Posterior cingulate gyrus (tissue), 11 donors: ENCODE measurements around the gene NDST1.

Experiments
- DNase-seq, 10 donors: peaks; one replicate each; pipeline versions ENCODE4 v3.0.0 to v3.0.0-alpha.2; 2020 to 2021; ENCODE audit warnings: mixed read lengths in 3 of 10
- intact Hi-C: fragments of 100-400 bp; cut with DNase I; formaldehyde crosslinking; loops from one replicate; pipeline ENCODE4 v1.15.1; 2023

Gene NDST1

GRCh38 chr5:150538007-150538917, 30.3 kb downstream of the NDST1 start:
- DNase-seq = peak in 3 of 10 donors; percentile 57 to 70 (median 60)
- intact Hi-C loops = no loop called here

- intact Hi-C loops = no loop called here
- peak in 3 of 10 donors; percentile 23 to 48 (median 37) for DNase-seq
These were observed 31.3 kb downstream of the NDST1 start for GRCh38 chr5:150539206-150539605.

GRCh38 chr5:150540042-150540441, 32.1 kb downstream of the NDST1 start:
- intact Hi-C loops = loop anchor here (5.0 kb wide), 1 partner anchor 53 kb away; no protein-coding TSS in a partner anchor
- DNase-seq = peak in 2 of 10 donors; percentile 59 to 66

- DNase-seq = peak in 2 of 10 donors; percentile 24 to 25
- intact Hi-C loops = loop anchor here (5.0 kb wide), 1 partner anchor 54 kb away; no protein-coding TSS in a partner anchor
These were observed 32.9 kb downstream of the NDST1 start for GRCh38 chr5:150540615-150541396.

DNA sequence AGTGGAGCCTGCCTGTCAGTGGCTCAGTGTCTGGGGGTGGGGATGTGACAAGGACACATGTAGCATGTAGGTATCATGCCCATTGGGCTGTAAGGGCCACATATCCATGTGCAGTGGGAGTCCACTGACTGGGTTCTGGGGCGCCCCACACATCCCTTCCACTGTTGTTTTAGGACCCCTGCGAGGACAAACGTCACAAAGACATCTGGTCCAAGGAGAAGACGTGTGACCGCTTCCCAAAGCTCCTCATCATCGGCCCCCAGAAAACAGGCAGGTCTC, 33.4 kb downstream of the NDST1 start:
- intact Hi-C loops = loop anchor here (5.0 kb wide), 1 partner anchor 54 kb away; no protein-coding TSS in a partner anchor
- peak in 2 of 10 donors; percentile 27 to 38 for DNase-seq

DNA sequence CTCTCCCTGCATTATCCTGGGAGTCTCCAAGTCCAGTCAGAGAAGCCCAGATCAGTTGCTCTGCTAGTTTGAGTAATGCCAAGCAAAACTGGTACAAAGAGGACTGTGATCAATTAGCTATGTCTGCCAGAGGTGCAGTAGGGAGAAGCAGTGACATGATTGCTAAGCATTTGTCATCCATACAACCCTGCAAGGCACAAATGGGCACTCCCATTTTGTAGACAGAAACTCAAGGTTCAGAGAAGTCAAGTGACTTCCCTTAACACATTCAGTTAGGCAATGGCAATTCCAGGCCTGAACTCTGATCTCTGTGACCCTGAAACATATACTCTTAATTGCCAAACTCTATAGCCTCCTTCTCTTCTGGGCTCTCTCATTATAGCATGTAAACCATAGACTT, 34.0 kb downstream of the NDST1 start:
- DNase-seq = no peak
- intact Hi-C loops = loop anchor here (5.0 kb wide), 1 partner anchor 55 kb away; no protein-coding TSS in a partner anchor

DNA sequence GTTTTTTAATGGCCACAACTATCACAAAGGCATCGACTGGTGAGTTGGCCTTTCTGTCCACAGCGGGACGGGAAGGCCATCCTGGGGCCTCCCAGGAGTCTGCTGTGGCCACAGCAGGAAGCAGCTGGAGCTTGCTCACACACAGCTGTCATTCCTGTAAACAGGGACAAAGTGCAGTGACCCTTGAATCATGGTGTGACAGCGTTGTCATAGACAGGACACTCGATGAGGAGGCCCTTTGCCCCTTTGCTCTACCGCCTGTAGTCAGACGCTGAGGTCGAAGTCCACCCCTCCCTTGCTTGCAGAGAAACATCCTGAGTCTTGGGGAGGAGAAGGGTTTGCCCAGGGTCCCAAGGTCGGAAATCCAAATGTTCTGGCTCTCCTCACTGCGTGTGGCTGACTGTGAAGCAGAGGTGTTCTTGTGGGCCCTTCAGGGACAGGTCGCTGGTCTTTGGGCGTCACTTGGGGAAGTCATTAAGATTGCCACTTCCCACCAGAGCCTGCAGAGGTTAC, 35.1 kb downstream of the NDST1 start:
- DNase-seq = peak in 2 of 10 donors; percentile 14 to 32
- intact Hi-C loops = loop anchor here (5.0 kb wide), 1 partner anchor 56 kb away; no protein-coding TSS in a partner anchor

GRCh38 chr5:150544611-150545219, 36.8 kb downstream of the NDST1 start:
- peak in 9 of 10 donors; percentile 50 to 95 (median 69) for DNase-seq
- intact Hi-C loops = loop anchor here (1.0 to 5.0 kb wide), 2 partner anchors 57 to 85 kb away; no protein-coding TSS in a partner anchor

DNA sequence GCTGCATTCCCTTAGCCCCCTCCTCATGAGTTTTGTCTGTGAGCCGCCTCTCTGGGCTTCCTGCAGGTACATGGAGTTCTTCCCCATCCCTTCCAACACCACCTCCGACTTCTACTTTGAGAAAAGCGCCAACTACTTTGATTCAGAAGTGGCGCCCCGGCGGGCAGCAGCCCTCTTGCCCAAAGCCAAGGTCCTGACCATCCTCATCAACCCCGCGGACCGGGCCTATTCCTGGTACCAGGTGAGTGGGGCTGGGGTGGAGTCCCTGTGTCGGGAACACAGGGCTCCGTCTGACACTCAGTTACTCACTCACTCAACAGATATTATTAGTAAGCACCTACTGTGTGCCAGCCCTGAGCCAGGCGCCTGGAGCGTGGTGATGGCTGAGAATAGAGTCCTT, 37.3 kb downstream of the NDST1 start:
- intact Hi-C loops = no loop called here

DNA sequence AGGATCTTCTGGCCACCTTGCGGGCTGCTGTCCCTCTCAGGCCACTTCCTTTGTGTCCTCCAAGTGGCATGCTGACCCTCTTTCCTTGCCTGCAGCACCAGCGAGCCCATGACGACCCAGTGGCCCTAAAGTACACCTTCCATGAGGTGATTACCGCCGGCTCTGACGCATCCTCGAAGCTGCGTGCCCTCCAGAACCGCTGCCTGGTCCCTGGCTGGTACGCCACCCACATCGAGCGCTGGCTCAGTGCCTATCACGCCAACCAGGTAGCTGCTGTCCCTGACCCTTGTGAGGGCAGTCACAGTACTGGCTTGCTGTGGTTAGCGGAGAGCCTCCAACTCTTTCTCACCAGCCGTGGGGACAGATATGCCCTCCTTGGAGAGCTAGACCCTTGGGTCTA, 40.2 kb downstream of the NDST1 start:
- peak in 1 of 10 donors; percentile 76 for DNase-seq
- intact Hi-C loops = no loop called here

More for the DNA sequence above, 37.3 kb downstream of the NDST1 start:
- DNase-seq = peak in 2 of 10 donors; percentile 59 to 74

DNA sequence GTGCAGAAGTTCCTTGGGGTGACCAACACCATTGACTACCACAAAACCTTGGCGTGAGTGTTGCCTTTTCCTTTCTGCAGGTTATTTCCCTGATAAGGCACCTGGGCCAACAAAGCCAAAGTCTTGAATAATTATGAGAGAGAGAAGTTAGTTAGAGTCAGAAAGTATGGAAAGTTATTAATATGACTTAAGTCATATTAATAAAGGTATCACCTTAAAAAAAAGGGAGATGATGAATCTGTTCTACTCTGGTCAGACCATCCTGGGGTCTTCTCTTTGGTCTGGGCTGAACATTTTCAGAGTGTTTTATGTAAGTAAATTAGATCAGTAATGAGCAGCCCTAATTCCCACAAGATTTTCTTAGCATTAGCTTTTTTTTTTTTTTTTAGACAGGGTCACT, 41.8 kb downstream of the NDST1 start:
- DNase-seq = no peak
- intact Hi-C loops = no loop called here

DNA sequence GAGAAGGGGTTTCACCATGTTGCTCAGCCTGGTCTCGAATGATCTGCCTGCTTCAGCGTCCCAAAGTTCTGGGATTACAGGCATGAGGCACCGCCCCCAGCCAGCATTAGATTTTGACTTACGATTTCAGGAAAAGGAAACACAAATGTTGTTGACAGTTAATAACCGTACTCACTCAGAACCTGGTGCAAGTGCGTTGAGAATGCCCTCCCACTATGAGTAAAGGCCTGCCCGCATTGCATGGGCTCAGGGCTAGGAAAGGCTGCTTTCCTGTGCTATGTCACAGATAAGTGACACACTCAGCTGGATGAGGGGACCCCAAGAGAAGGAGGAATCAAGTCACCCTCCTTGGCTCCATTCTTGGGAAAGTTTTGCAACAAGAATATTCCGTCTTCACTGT, 42.4 kb downstream of the NDST1 start:
- DNase-seq = no peak
- intact Hi-C loops = no loop called here

DNA sequence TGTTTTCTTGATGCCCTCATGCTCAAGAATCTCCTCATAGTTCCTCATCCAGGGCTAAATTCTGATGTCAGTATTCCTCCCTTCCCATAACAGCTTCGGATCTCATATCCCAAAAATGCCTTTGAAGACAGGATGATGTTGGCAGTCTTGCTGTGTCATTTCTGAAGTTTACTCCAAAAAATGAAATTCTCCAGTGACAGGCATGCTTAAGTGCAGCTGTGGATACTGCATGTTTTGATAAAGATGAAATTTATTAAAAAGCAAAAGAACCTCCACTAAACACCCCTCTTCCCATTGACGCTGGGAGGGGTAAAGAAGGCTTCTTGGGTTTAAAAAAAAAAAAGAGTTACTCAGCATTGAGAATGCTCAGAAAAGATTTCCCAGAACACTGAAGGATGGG, 43.1 kb downstream of the NDST1 start:
- intact Hi-C loops = no loop called here
- DNase-seq = no peak

GRCh38 chr5:150553402-150553801, 45.5 kb downstream of the NDST1 start:
- intact Hi-C loops = no loop called here
- peak in 2 of 10 donors; percentile 70 to 83 for DNase-seq

DNA sequence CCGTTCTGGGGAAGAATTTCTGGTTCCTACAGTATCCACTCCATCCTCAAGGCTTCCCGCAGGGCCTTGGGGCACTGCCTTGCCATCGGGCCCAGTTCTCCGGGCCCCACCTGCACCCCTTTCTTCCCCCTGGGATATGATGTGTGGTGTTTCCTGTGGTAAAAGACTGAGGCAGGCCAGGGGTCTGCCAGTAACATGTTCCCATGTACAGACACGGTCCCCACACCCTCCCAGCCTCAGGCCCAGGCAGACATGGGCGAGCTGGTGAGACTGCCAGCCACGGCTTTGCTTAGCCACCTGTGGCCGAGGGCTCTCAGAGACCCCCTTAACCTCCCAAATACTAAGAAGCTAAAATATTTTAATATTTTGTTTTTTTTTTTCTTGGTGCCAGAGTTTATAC, 46.0 kb downstream of the NDST1 start:
- intact Hi-C loops = no loop called here
- DNase-seq = peak in 2 of 10 donors; percentile 42 to 51

GRCh38 chr5:150554857-150555256, 46.9 kb downstream of the NDST1 start:
- DNase-seq = peak in 1 of 10 donors; percentile 67
- intact Hi-C loops = no loop called here

DNA sequence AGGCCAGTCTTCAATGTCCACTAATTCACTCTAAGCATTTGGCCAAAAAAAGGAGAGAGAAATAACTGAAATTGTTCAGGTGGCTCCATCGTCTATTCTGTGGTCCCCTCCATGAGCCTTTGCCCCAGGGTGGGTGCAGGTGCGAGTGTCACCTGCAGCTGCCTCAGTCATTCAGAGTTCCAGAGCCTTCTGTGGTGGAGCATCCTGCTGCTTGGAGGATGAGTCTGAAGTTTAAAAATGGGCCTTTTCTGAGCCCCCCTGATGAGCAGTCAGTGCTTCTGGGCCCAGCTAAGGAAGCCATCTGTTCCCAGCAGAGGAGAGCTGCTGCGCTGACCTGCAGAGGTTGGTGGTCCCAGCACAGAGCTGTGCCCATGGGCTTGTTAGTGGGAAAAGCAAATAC, 48.2 kb downstream of the NDST1 start:
- peak in 1 of 10 donors; percentile 62 for DNase-seq
- intact Hi-C loops = no loop called here

GRCh38 chr5:150556859-150557508, 49.1 kb downstream of the NDST1 start:
- DNase-seq = peak in 3 of 10 donors; percentile 9 to 64 (median 47)
- intact Hi-C loops = no loop called here

DNA sequence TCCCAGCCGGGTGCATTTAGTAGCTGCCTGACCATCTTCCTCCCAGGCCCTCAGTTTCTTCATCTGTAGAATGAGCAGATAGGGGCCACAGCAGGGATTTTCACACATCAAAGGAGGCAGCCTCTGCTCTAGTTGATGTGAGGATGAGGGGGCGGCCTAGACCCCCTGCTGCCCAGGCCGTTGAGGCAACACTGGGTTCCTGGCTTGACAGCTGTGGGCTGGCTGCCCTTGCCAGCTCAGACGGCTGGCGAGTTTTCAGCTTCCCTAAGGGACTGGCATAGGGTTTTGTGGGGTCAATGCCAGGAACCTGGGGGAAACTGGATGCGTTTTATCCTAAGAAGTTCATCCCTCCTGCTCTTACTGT, 49.6 kb downstream of the NDST1 start:
- DNase-seq = peak in 2 of 10 donors; percentile 55 to 71
- intact Hi-C loops = no loop called here

- intact Hi-C loops = no loop called here
- DNase-seq = peak in 2 of 10 donors; percentile 60 to 66
These were observed 50.2 kb downstream of the NDST1 start for GRCh38 chr5:150558088-150558621.
